MM.1S (cell line): ENCODE results near the gene PRLH.

ENCODE experiments used
- EZH2phosphoT487 ChIP-seq: fragments of 300-600 bp; sonication (generic); IDR thresholded peaks from 2 replicates; pipeline ENCODE4 v1.6.1; 2018; ENCODE audit warnings: antibody characterized with exemption, low read length
- TF ChIP-seq, protein P1 (sequence below): fragments of 300-600 bp; sonication (generic); IDR thresholded peaks from 2 replicates; pipeline ENCODE4 v1.5.1; 2016; ENCODE audit warnings: antibody characterized with exemption, low read length, mixed read lengths

DNA sequence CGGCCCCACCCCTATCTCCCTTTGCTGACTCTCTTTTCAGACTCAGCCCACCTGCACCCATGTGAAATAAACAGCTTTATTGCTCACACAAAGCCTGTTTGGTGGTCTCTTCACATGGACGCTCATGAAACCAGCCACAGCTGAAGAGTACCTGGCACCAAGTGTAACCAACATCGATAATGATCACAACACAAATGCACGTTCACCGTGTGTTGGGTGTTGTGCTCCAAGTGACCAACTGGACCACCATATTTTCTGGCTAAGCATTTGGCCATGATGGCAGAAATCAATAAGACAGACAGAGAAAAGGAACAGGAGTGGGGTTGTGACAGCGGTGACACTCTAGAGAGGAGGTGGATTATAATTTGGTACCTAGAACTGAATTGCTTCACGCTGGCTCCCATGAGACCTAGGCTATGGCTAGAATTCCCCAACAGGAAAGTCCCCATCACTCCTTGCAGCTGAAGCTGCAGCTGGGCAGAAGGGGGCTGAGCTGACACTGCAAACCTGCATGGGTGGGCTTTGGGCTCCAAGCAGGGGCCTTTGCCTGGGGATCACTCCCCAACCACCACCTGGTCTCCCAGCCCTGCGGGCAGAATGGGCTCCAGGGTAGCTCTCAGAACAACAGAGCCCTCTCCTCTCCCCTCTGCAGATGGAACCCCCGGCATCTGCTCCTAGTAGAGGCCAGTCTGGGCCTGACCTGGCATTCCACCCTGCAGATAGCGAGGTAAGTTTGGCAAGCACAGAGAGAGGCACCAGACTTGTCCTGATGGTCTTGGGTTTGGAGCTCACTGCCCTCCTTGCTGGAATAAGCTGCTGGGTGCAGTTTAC is 46.4 kb downstream of the PRLH start:
- TF ChIP-seq EZH2phosphoT487 = no peak
- TF ChIP-seq, protein P1, sequence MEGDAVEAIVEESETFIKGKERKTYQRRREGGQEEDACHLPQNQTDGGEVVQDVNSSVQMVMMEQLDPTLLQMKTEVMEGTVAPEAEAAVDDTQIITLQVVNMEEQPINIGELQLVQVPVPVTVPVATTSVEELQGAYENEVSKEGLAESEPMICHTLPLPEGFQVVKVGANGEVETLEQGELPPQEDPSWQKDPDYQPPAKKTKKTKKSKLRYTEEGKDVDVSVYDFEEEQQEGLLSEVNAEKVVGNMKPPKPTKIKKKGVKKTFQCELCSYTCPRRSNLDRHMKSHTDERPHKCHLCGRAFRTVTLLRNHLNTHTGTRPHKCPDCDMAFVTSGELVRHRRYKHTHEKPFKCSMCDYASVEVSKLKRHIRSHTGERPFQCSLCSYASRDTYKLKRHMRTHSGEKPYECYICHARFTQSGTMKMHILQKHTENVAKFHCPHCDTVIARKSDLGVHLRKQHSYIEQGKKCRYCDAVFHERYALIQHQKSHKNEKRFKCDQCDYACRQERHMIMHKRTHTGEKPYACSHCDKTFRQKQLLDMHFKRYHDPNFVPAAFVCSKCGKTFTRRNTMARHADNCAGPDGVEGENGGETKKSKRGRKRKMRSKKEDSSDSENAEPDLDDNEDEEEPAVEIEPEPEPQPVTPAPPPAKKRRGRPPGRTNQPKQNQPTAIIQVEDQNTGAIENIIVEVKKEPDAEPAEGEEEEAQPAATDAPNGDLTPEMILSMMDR = no peak
